HCT116 (cell line): ENCODE results near the gene SOCS3. TPM values are rescaled to one million over a fixed set of nuclear protein-coding genes. Genes with fewer than 3 reads are reported as not detected.

Source experiments
- ATAC-seq: fragments of 200-7000 bp; cut with Tn5 transposase; 2 replicates; pipeline ENCODE4 v1.9.1; 2020; ENCODE audit warnings: mild to moderate bottlenecking, moderate library complexity
- BruUV-seq: library from RNA; stranded (reverse); fragments of 400-500 nt; replicated peaks from 2 replicates; lab custom pipeline; 2021; lab: Mats Ljungman, UMichigan
- CTCF ChIA-PET: fragments of 300-600 bp; sonication (Branson Sonifier 250); formaldehyde crosslinking; loops from one replicate; lab custom pipeline; 2021; ENCODE audit warnings: antibody characterized with exemption; lab: Charles Lee
- POLR2A ChIA-PET: fragments of 300-600, 350-600 bp; sonication (Branson Sonifier 250); formaldehyde crosslinking; loops from one replicate; lab custom pipeline; 2021; ENCODE audit warnings: antibody characterized with exemption; lab: Charles Lee
- RAD21 ChIA-PET, 2 experiments: fragments of 300-600 bp; sonication (Branson Sonifier 250); formaldehyde crosslinking; loops; one replicate each; lab custom pipeline; 2023; ENCODE audit warnings: low total read pairs in 2 of 2; ENCODE audit not compliant: uncharacterized antibody in 2 of 2, unreplicated experiment in 2 of 2, low non-redundant PET in 1 of 2; lab: Charles Lee
- DNase-seq: peaks from one replicate; pipeline ENCODE4 v3.0.0-alpha.2; 2010; ENCODE audit warnings: low read depth, low spot score
- H2AFZ ChIP-seq: fragments of 200-600 bp; shearing (Covaris generic), sonication (generic); 2 replicates; pipeline ENCODE4 v1.6.1; 2017; ENCODE audit warnings: low read depth, mixed run types, mixed read lengths, antibody characterized with exemption, low read length; ENCODE audit not compliant: poor library complexity, severe bottlenecking
- H3K27ac ChIP-seq: 2 replicates; pipeline ENCODE4 v1.5.1; 2012; ENCODE audit warnings: low read depth, low read length
- H3K27me3 ChIP-seq: fragments of 200-600 bp; sonication (generic); 2 replicates; pipeline ENCODE4 v1.6.1; 2016; ENCODE audit warnings: mixed run types, low read length, mixed read lengths; ENCODE audit not compliant: insufficient read depth
- H3K36me3 ChIP-seq, 2 experiments: fragments of 200-500 bp in 1 of 2; fragments of 200-600 bp in 1 of 2; sonication (Bioruptor generic) in 1 of 2; sonication (generic) in 1 of 2; 2 replicates each; pipeline versions ENCODE4 v1.5.1 to v1.6.1; 2014 to 2016; ENCODE audit warnings: low read length in 2 of 2, inconsistent platforms in 1 of 2, mixed read lengths in 1 of 2, mixed run types in 1 of 2; ENCODE audit not compliant: insufficient read depth in 2 of 2, control insufficient read depth in 1 of 2
- H3K4me1 ChIP-seq, 2 experiments: fragments of 200-600 bp in 1 of 2; sonication (generic) in 1 of 2; 2 replicates each; pipeline versions ENCODE4 v1.5.1 to v1.6.1; 2012 to 2017; ENCODE audit warnings: low read length in 2 of 2, inconsistent platforms in 1 of 2, mild to moderate bottlenecking in 1 of 2, mixed read lengths in 1 of 2, mixed run types in 1 of 2, moderate library complexity in 1 of 2; ENCODE audit not compliant: insufficient read depth in 2 of 2, control insufficient read depth in 1 of 2
- H3K4me2 ChIP-seq: fragments of 200-600 bp; sonication (generic); 2 replicates; pipeline ENCODE4 v1.6.1; 2017; ENCODE audit warnings: mixed run types, low read length, mixed read lengths
- H3K4me3 ChIP-seq, 2 experiments: fragments of 200-600 bp in 1 of 2; sonication (generic) in 1 of 2; replicated peaks in 1 of 2; 2 replicates each; pipeline ENCODE4 v1.5.1; 2011 to 2016; ENCODE audit warnings: low read length in 2 of 2, control low read depth in 1 of 2, low read depth in 1 of 2, mild to moderate bottlenecking in 1 of 2, mixed read lengths in 1 of 2, mixed run types in 1 of 2
- H3K79me2 ChIP-seq: fragments of 200-600 bp; sonication (generic); 2 replicates; pipeline ENCODE4 v1.6.1; 2017; ENCODE audit warnings: mild to moderate bottlenecking, mixed run types, low read length, moderate library complexity, mixed read lengths; ENCODE audit not compliant: insufficient read depth
- H3K9ac ChIP-seq: fragments of 200-600 bp; sonication (generic); 2 replicates; pipeline ENCODE4 v1.6.1; 2016; ENCODE audit warnings: low read length, mixed read lengths
- H3K9me2 ChIP-seq: fragments of 200-600 bp; sonication (generic), shearing (Covaris generic); 2 replicates; pipeline ENCODE4 v1.6.1; 2017; ENCODE audit warnings: mixed run types, mild to moderate bottlenecking, moderate library complexity; ENCODE audit not compliant: insufficient read depth
- H3K9me3 ChIP-seq, 2 experiments: fragments of 200-500 bp in 1 of 2; fragments of 200-600 bp in 1 of 2; sonication (Bioruptor generic) in 1 of 2; sonication (generic) in 1 of 2; 2 replicates each; pipeline ENCODE4 v1.6.1; 2014 to 2017; ENCODE audit warnings: low read length in 2 of 2, mixed read lengths in 2 of 2, inconsistent platforms in 1 of 2, low read depth in 1 of 2, mild to moderate bottlenecking in 1 of 2, mixed run types in 1 of 2, moderate library complexity in 1 of 2; ENCODE audit not compliant: control insufficient read depth in 1 of 2, insufficient read depth in 1 of 2
- H4K20me1 ChIP-seq: fragments of 200-600 bp; sonication (generic), shearing (Covaris generic); 2 replicates; pipeline ENCODE4 v1.6.1; 2017; ENCODE audit warnings: mixed run types, mild to moderate bottlenecking, moderate library complexity; ENCODE audit not compliant: insufficient read depth
- CBX3 ChIP-seq: IDR thresholded peaks from 2 replicates; pipeline ENCODE4 v1.6.1; 2012; ENCODE audit warnings: low read depth
- ELF1 ChIP-seq: IDR thresholded peaks from 2 replicates; pipeline ENCODE4 v1.6.1; 2012; ENCODE audit warnings: low read depth, borderline replicate concordance
- EZH2phosphoT487 ChIP-seq: fragments of 200-600 bp; IDR thresholded peaks from 2 replicates; pipeline ENCODE4 v1.6.1; 2018; ENCODE audit warnings: antibody characterized with exemption, borderline replicate concordance
- SIN3A ChIP-seq: IDR thresholded peaks from 2 replicates; pipeline ENCODE4 v1.6.1; 2012; ENCODE audit warnings: low read depth
- YY1 ChIP-seq: IDR thresholded peaks from 2 replicates; pipeline ENCODE4 v1.6.1; 2011; ENCODE audit warnings: low read length, low read depth, moderate library complexity, mild to moderate bottlenecking; ENCODE audit not compliant: insufficient replicate concordance; ENCODE audit errors: extremely low read depth
- ZFX ChIP-seq: fragments of 450-650 bp; IDR thresholded peaks from 2 replicates; pipeline ENCODE4 v1.6.1; 2017
- ZNF274 ChIP-seq: fragments of 200-500 bp; sonication (Bioruptor generic); IDR thresholded peaks from 2 replicates; pipeline ENCODE4 v1.6.1; 2014; ENCODE audit warnings: mild to moderate bottlenecking, low read depth, low read length, inconsistent platforms
- intact Hi-C: fragments of 100-400 bp; cut with micrococcal nuclease; formaldehyde crosslinking; loops from 2 replicates; pipeline ENCODE4 v1.10.0; 2022
- total RNA-seq: library from RNA; stranded (reverse); gene quantifications from one replicate; pipeline ENCODE4 v1.2.1, GENCODE V29; 2021; ENCODE audit not compliant: unreplicated experiment
- TF ChIP-seq, protein P1 (sequence below): IDR thresholded peaks from 2 replicates; pipeline ENCODE4 v1.6.1; 2012
- TF ChIP-seq, protein P2 (sequence below): IDR thresholded peaks from 2 replicates; pipeline ENCODE4 v1.6.1; 2011; ENCODE audit warnings: mild to moderate bottlenecking, low read length, moderate library complexity; ENCODE audit not compliant: insufficient replicate concordance; ENCODE audit errors: extremely low read depth

Gene SOCS3
- total RNA-seq, 1 experiment from 2014 or later = 26.7 TPM

DNA sequence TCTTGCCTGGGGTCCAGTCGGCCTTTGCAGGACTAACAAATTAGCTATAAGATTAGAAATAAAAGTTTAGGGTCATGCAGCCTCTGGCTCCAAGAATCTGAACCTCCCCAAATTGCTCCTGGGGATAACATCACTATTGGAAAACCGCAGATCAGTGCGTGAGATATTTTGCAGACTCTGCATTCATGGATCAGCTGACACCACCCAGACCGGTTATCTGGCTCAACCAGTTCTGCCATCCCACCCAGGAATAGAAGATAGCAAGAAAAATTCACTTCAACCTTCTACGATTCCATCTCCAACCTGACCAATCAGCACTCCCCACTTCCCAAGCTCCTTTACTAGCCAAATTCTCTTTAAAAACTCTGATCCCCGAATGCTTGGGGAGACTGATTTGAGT, 14.3 kb upstream of the SOCS3 start:
- Histone ChIP-seq H3K27me3 (no peaks in the 10 kb centered on the region), H3K4me2 (no peak overlapping the region), H3K9me2 (no peaks in the 10 kb centered on the region), H3K79me2 (peaks cover 7% of the 10 kb centered on the region), H4K20me1 (no peaks in the 10 kb centered on the region), H3K36me3 (no peaks in the 10 kb centered on the region), H3K9ac (no peak overlapping the region), H3K4me1 (peaks cover 10 to 19% of the 10 kb centered on the region in 2 experiments), H3K9me3 (no peaks in the 10 kb centered on the region), H2AFZ (no peak overlapping the region), H3K4me3 (no peak overlapping the region), H3K27ac (no peak overlapping the region)
- intact Hi-C loops = no loop called here
- ATAC-seq = no peak
- BruUV-seq = no TSS peak
- RAD21 ChIA-PET = no interaction called here
- POLR2A ChIA-PET = no interaction called here
- no peak for DNase-seq
- CTCF ChIA-PET = interaction anchor here (2.0 to 2.2 kb wide), 1 partner anchor 13 kb away, joined by 9 to 10 read pairs; no protein-coding TSS in a partner anchor
- TF ChIP-seq YY1 (no peak), ZNF274 (no peak), ELF1 (no peak), CBX3 (no peak), SIN3A (no peak)
- TF ChIP-seq, protein P1, sequence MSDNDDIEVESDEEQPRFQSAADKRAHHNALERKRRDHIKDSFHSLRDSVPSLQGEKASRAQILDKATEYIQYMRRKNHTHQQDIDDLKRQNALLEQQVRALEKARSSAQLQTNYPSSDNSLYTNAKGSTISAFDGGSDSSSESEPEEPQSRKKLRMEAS = no peak

DNA sequence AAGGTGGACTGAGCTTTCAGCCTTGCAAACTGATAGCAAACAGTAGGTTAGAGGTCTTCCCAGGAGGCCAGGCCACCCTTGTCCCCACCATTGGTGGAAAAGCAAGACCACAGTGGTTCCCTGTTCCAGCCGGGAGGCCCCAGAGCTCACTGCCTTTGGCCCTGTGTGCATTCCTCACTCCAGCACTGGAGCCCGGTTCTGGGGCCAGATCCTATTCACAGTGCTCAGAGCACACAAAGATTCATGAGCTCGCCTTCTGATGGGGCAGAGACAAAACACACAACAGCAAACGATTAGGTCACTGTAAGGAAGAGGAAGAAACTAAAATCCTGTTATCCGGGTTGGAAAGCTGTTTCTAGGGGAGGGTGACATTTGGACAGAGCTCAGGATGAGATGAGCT, 13.0 kb upstream of the SOCS3 start:
- no peak overlapping the region for H3K9ac ChIP-seq
- peaks cover 6 to 13% of the 10 kb centered on the region in 2 experiments for H3K4me1 ChIP-seq
- H3K4me2 ChIP-seq = no peak overlapping the region
- BruUV-seq = no TSS peak
- no peaks in the 10 kb centered on the region for H3K27me3 ChIP-seq
- TF ChIP-seq ZFX (no peak), EZH2phosphoT487 (no peak), CBX3 (no peak), SIN3A (no peak)
- TF ChIP-seq, protein P2, sequence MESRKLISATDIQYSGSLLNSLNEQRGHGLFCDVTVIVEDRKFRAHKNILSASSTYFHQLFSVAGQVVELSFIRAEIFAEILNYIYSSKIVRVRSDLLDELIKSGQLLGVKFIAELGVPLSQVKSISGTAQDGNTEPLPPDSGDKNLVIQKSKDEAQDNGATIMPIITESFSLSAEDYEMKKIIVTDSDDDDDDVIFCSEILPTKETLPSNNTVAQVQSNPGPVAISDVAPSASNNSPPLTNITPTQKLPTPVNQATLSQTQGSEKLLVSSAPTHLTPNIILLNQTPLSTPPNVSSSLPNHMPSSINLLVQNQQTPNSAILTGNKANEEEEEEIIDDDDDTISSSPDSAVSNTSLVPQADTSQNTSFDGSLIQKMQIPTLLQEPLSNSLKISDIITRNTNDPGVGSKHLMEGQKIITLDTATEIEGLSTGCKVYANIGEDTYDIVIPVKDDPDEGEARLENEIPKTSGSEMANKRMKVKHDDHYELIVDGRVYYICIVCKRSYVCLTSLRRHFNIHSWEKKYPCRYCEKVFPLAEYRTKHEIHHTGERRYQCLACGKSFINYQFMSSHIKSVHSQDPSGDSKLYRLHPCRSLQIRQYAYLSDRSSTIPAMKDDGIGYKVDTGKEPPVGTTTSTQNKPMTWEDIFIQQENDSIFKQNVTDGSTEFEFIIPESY = no peak
- no peak overlapping the region for H3K27ac ChIP-seq
- ATAC-seq = no peak
- RAD21 ChIA-PET = no interaction called here
- no peak for DNase-seq
- H3K9me3 ChIP-seq = no peaks in the 10 kb centered on the region
- CTCF ChIA-PET = interaction anchor here (2.0 kb wide), 1 partner anchor 12 kb away, joined by 10 read pairs; no protein-coding TSS in a partner anchor
- H3K9me2 ChIP-seq = no peaks in the 10 kb centered on the region
- intact Hi-C loops = no loop called here
- POLR2A ChIA-PET = interaction anchor here (1.8 kb wide), 1 partner anchor 12 kb away, joined by 6 read pairs; the partner anchor contains the start of gene SOCS3
- H3K4me3 ChIP-seq = no peak overlapping the region
- H4K20me1 ChIP-seq = no peaks in the 10 kb centered on the region
- H3K79me2 ChIP-seq = no peaks in the 10 kb centered on the region
- H3K36me3 ChIP-seq = no peaks in the 10 kb centered on the region
- H2AFZ ChIP-seq = no peak overlapping the region
